ENCODE data around the gene ITSN1.
"Not testable (repeated sequence)": the region's sequence is repeated elsewhere in the genome, so short reads cannot be mapped to it uniquely, and the experiment has no call there.

ITSN1 gene

DNA sequence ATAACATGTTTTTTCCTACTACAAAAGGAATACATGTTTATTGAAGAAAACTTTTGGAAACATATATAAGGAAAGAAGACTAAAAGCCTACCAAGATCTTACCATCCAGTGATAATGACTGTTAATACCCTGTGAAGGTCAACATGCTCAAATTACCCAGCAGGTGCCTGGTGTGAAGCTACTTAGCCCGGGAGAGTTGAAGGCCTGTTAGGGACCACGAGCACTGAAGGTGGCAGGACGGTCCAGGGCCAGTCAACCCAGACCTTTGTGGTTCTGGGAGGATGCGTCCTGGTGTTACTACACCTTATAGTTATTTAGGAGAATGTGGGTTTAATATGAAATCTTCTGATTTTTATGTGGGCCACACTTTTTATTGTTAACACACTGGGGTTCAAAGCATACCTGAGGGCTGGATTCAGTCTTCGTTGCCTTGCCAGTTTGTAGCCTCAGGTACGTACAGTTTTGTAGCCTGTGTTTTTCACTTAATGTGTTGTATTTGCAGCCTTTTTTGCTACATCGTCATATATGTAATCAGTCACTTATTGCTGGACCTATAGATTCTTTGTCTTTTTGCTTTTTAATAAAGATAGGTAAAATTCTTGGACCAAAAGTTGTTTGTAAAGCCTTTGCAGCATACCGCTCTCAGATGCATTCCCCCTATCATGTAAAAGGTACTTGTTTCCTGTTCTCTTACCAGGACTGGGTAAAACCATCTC is 9.8 kb downstream of the ITSN1 start:
- DNase-seq: no peak

DNA sequence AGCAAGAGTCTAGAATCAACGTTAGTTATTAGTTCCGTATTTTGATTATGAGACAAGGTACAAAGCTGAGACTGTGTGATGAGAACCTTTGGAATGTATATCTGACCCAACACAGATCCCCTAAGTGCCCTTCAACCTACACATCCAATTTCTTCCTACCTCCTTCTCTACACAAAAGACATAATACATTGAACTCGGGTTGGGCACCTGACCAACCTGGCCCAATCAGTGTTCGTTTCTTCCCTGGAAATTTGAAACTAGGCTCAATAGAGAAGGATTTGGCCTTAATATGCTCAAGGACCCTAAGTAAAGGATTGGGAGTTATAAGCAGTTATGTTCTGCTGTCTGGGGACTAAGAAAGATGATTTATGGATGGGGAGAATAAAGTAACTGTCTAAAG is 12.1 kb downstream of the ITSN1 start:
- no peak for DNase-seq

DNA sequence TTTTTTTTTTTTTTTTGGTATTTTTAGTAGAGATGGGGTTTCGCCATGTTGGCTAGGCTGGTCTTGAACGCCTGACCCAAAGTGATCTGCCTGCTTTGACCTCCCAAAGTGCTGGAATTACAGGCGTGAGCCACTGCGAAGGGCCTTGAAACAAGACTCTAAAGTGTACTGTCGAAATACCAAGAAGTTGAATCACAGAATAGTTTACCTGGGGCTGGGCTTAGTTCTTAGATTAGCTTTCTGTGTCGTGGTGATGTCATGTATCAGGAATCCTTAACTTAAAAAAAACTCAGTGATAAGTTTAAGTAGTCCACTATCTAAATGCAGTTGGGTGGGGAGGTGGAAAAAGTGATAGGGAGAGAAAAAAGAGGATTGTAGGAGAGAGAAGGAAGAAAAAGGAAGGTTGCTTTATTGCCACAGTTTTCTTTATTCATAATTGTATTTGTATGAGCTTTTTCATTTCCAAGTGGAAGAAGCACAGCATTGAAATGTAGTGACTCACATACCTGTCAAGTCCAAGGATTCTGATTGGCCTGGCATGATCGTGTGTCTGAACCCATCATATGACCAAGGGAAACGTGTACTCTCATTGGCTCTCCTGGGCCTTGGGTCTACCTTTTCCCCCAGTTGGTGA is 13.4 kb downstream of the ITSN1 start:
- DNase-seq: no peak

DNA sequence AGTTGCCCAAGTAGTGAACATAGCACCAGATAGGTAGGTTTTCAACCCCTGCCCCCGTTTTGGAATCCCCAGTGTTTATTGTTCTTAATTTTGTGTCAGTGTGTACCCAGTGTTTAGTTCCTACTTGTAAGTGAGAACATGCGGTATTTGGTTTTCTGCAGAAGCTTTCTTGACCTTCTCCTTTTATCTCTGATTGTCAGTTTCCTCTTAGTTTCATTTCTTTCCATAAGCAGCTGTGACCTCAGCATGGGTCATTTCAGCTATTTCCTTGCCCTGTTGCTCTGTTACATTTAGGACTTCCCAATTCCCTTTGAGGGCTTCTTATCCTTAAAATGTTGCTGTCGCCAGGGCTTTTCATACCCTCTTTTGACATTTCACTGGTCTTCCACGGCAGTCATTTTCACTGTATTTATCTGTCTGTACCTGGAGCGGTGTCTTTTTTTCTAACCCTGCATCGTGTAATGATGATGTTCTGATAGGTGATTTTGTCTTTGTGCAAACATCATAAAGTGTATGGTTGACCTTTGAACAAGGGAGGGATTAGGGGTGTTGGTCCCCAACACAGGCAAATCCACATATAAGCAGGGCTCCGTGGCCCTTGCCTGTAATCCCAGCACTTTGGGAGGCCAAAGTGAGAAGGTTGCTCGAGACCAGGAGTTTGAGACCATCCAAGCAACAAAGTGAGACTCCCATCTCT is 15.0 kb downstream of the ITSN1 start:
- DNase-seq: no peak

DNA sequence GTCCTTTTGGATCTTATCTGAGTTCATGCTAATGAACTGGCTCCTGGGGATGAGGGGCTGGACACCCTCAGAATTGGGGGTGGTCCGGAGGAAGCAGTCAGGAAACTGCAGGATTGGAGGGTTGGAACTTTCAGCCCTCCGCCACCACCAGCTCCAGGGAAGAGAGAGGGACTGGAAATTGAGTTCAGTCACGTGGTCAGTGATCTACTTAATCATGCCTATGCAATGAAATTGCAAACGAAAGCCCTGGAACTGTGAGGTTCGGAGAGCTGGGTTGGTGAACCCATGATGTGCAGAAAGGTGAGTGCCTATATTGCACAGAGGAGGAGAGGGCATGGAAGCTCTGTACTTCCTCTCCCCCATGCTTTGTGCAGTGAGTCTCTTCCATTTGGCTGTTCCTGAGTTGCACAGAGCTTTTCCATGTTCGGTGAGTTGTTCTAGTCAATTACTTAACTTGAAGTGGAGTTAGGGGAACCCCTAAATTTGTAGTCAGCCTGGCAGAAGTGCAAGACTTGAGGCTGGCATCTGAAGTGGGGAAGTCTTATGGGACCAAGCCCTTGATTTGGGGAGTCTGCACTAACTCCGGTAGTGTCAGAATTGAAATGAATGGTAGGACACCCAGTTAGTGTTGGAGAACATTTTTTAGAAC is 16.7 kb downstream of the ITSN1 start:
- DNase-seq: no peak

DNA sequence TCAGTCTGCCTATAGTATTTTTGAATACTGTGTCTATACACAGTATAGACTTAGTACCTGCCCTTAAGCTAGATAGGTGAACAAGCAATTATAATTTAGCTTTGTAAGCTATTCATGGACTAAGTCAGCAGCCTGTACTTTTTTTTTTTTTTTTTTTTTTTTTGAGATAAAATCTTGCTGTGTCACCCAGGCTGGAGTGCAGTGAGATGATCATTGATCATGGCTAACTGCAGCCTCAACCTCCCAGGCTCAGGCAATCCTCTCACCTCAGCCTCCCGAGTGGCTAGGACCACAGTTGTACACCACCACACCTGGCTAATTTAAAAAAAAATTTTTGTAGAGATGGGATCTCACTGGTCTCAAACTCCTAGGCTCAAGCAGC is 17.3 kb downstream of the ITSN1 start:
- no peak for DNase-seq

DNA sequence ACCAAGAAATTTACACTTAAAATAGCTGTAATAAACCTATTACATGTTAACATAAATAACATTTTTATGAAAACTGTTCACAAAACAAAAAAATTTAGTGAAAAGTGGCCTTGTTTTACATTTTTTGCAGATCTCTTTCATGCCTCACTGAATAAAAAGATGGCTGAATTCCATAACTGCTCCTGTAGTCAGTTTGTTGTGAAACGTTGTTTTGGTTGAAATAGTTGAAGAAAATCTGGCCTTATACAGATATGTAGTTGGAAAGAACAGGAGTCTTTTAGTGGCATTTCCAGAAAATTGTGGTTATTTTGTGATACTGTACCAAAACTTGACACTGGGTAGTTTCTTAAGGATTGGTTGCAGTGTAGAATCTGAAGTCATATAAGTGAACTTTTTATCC is 18.1 kb downstream of the ITSN1 start:
- DNase-seq: no peak

DNA sequence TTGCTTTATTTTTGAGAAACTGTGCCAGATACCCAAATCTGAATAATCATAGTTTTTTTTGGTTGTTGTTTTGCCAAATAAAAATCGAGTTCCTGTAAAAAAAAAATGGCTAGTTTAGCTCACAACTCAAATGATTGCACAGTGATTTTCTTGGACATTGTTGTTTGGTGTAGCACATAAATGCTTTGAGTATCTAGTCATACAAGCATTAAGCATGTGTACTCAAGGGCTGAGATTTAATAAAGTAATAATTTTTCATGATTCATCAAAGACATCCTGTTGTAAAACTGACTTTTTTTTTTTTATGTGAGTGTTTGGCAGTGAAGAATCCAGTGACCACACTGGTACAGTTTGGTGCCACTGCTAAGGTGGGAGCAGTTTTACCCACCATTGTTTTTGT is 18.8 kb downstream of the ITSN1 start:
- DNase-seq: no peak

DNA sequence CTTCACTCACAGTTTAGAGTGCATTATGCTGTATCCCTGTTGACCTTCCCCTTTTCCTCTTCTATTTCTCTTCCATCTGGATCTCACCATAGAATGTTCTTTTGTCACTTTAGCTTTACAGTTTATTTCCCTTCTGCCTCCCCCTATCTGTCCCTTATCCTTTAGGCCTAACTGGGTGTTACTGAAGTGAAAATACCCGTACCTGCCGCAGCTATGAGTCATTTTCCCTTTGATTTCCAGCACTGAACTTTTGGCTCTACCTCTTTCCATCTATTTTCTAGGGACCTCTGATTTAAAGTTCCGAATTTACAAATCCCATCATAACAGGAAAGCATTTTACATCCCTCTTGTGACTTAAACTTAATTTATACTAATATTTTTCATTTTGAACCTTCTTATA is 19.7 kb downstream of the ITSN1 start:
- no peak for DNase-seq

DNA sequence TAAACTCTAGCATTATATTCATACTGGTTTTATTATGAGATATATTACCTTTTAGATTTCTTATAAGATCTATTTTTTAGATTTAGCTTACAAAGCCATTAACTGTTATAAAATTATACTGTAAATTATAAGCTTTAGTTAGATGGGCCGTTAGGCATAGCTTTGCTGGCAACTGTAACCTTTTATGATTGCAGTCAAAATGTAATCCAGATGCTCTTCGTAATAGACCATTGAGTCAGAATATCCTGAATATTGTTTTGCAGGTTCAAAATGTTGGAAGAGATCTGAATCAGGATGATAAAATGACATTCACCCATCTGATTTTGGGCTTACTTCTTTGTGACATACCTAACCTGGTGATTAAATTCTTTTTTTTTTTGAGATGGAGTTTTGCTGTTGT is 20.9 kb downstream of the ITSN1 start:
- DNase-seq: no peak

DNA sequence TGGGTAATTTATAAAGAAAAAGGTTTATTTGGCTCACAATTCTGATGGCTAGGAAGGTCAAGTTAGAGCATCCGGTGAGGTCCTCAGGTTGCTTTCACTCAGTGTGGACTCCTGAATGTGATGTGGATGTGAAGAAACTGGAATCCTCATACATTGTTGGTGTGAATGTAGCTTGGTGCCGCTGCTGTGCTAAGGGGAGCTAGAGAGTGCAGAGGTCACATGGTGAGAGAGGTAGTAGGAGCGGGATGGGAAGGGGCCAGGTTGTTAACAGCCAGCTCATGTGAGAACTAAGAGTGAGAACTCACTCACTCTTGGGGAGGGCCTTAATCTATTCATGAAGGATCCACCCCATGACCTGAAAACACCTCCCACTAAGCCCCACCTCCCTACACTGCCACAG is 21.8 kb downstream of the ITSN1 start:
- no peak for DNase-seq

DNA sequence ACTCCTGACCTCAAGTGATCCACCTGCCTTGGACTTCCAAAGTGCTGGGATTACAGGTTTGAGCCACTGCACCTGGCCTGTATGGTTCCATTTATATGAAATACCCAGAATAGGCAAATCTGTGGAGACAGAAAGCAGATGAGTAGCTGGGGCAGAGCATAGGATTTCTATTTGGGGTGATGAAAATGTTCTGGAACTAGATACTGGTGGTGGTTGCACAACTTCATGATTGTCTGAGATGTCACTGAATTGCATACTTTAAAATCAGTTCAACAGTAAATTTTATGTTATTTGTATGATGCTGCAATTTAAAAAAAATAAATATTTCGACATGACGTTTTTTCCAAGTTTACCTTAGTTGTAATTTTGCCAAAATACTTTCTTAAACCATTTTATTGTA is 23.9 kb downstream of the ITSN1 start:
- no peak for DNase-seq

DNA sequence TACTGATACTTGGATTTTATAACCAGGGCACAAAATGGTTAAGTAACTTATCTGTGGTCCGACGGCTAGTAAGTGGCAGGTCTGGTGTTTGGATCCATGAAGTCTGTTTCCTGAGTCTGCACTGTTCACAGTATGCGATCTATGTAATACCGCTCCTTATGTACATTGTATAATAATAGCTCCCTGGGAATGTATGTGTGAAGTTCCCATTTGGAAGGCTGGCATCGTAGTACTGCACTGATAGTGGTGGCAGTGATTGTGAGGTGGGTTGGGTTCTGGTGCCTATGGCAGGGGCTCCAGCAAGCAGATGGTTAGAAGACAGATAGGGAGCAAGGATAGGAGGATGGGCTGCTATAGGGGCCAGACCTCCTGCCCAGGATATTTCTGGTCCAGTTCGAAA is 25.3 kb downstream of the ITSN1 start:
- DNase-seq: no peak

DNA sequence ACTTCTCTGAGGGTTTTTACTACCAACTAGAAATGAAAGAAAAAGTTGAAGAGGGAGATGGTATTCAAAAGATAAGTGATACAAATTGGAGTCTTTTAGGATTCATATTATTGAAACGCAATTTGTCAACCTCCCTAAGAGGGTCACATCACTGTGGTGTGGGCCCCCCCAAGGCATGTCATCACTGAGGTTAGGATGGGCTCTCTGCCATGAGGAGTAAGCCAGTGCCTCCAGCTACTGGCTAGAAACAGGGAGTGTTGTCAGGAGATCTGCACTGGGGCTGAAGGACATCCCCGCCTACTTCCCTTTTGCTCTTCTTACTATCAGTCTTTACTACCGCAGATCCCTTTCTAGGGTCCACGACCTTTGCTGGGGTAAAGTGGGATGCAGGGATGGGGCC is 25.9 kb downstream of the ITSN1 start:
- DNase-seq: no peak

DNA sequence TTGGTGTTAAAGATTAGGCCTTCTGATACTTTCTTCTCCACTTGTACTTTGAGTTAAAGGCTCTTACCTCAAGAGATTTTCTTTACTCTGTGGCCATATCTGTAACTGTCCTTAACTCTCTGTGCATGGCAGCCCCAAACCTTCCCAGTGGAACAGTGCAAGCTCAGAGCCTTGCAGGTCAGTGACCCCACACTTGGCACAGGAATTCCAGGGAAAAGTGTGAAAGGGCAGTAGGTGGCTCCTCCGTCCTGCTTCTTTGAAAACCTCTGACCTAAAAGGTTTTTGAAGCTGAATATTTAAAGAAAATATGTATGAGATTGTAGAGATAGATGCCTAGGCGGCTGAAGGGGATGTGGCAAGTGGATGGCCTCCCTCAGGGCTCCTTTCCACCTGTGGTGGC is 26.3 kb downstream of the ITSN1 start:
- DNase-seq: no peak

DNA sequence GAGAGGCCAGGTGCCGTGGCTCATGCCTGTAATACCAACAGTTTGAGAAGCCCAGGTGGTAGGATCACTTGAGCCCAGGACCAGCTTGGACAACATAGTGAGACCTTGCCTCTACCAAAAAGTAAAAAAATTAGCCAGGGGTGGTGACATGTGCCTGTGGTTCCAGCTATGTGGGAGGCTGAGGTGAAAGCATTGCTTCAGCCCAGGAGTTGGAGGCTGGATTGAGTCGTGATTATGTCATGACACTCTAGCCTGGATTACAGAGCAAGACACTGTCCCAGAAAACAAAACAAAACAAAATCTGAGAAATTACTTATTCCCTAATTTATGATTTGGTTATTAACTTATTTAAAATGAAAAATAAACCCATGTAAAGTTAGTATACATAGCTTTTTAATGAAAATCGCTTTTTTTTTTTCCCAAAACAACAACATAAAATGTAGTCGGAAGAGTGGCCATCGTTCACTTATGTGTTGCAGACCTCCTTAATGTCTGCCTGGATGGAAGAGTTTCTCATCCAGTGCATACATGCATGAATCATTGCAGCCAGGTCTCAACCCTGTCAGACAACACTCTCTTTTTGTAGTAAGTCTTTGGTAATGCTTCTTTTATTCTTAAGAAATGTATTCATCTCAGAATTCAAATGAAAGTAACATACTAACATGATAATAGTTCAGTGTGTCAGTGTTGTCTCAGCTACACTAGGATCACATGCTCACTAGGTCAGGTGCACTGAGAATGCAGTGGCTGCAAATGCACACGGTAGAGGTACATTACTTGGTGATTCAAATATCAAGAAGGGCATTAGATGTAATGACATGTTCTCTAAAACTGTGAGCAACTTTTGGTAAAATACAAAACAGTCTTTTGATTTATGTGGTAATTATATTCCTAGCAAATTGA is 28.0 kb downstream of the ITSN1 start:
- DNase-seq: no peak

DNA sequence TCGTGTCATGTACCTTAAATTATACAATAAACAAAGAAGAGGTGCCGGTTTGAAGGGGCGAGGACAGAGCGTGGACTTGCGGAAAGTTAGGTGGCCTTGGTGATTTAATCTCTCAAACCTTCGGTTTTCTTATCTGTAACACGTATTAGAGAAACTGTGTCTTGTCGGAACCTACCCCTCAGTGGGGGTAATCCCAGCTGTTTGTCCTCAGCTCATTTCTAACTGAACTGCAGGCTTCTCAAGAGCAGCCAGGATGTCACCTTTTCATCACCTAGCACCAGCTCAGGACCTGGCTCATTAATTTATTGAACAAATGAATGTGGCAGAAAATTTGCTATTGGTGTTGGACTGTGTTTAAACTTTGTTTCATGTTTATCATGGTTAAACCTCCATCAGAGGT is 31.2 kb downstream of the ITSN1 start:
- DNase-seq: no peak

DNA sequence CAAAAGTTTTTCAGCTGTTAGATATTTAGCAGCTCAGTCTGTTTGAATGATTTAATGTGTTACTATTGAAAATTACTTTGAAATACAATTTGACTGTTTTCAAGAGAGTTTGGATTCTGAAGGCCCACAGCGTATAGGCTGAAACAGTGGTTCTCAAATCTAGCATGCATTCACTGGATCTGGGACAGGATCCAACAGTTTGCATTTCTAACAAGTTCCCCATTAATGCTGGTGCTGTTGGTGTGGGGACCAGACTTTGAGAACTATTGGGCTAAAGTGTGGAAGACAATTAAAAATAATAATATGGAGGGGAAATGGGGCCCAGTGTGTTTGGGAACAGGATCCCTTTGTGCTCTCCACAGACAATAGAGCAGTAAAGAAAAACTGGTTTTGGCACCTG is 31.9 kb downstream of the ITSN1 start:
- DNase-seq: no peak

DNA sequence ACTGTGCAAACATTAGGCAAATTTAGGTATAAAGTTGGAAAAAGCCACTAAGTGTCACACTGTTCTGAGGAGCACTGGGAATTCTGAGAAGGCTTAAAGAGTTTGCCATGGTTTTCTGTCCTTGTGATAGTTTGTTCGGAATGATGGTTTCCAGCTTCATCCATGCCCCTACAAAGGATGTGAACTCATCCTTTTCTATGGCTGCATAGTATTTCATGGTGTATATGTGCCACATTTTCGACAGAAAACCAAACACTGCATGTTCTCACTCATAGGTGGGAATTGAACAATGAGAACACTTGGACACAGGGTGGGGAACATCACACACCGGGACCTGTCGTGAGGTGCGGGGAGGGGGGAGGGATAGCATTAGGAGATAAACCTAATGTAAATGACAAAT is 34.4 kb downstream of the ITSN1 start:
- DNase-seq: not testable (repeated sequence)

DNA sequence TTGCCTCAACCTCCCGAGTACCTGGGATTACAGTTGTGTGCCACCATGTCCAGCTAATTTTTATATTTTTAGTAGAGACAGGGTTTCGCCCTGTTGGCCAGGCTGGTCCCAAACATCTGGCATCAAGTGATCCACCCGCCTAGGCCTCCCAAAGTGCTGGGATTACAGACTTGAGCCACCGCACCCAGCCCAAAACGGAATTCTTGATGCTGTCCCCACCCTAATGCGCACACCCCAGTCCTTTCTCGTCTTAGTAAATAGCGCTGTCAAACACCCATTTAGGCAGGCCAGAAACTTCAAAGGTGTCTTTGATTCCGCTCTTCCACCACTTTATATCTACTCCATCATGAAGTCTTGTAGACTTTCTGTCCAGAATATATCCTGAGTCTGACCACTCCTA is 35.1 kb downstream of the ITSN1 start:
- DNase-seq: no peak

DNA sequence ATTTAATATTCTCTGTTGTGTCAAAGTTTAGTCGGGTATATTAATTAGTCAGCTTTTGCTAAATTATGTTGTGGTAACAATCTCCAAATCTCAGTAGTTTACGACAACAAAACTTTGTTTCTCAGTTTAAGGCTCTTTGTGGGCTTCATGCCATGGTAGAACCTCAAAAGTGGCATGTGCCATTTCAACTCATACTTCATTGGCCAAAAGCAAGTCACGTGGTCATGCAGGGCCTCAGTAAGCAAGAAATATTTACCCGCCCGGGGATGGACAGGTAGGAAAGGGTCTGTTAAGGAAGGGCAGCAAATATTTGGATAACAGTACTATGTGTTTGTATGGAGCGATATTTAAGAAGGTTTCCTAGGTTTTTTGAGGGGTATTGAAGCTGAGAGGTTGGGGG is 38.6 kb downstream of the ITSN1 start:
- no peak for DNase-seq

DNA sequence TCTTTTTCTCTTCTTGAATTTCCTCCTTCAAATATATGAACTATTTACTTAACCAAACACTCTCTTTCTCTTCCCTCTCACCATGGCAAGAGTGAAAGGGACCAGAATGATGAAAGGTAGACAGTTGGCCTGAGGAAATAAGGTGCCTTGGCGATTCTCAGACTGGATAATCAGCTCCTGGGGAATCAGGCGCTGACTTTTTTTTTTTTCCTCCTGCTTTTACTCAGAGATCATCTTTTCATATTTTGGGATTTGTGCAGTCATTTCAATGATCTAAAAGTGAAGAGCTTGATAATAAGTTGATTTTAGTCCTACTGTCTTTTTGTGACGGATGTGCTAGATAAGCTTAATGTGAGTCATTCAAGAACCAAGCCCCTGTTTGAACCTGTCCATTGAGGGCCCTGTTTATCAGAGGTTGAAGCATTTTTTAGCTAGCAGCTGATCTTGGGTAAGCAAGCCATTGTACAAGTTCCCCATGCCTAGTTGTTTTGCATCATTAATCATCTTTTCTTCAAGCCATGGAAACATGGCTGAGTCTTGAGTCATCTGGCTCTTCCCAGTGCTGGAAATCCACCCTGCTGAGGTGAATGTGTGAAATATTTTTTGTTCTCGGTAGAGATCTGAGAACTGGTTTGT is 40.8 kb downstream of the ITSN1 start:
- DNase-seq: no peak
